ENCODE results near the gene HYAL1. TPM values are rescaled to one million over a fixed set of nuclear protein-coding genes. Genes with fewer than 3 reads are reported as not detected.

The HYAL1 gene
- total RNA-seq, 1 donor from 2014 or later: 3.0 TPM

- Histone ChIP-seq H3F3A (ENCODE audit: low read depth) (peaks cover 14% of the 10 kb centered on the region), H3K4me3 (no peak overlapping the region), H3K36me3 (no peaks in the 10 kb centered on the region), H3K9ac (no peak overlapping the region), H3K79me2 (ENCODE audit: low read depth) (no peaks in the 10 kb centered on the region), H3K27ac (no peak overlapping the region), H2AFZ (replicated peaks) (no peak overlapping the region), H3K4me2 (no peak overlapping the region), H3K27me3 (peaks cover 37% of the 10 kb centered on the region), H3K4me1 (peaks cover 38% of the 10 kb centered on the region), H3K9me3 (ENCODE audit: low read depth) (no peaks in the 10 kb centered on the region), H4K20me1 (ENCODE audit: low read depth) (no peaks in the 10 kb centered on the region)
- Mint-ChIP-seq H3K4me3 (peak overlapping the region; percentile 6), H3K27me3 (ENCODE audit: insufficient read depth, low read depth) (peaks cover 21% of the 10 kb centered on the region), H3K27ac (peak overlapping the region; percentile 9), H3K36me3 (no peaks in the 10 kb centered on the region), H3K4me1 (peaks cover 63% of the 10 kb centered on the region), H3K9me3 (no peaks in the 10 kb centered on the region)
- no peak for DNase-seq (ENCODE audit: low spot score)
- TF ChIP-seq EZH2phosphoT487 (IDR thresholded peaks at IDR 0.05) (no peak), CTCF (IDR thresholded peaks at IDR 0.05) (no peak), EZH2 (IDR thresholded peaks at IDR 0.05) (no peak)
Measured at GRCh38 chr3:50271314-50271936, 31.9 kb downstream of the HYAL1 start.

- H2AFZ ChIP-seq (replicated peaks): no peak overlapping the region
- H3F3A ChIP-seq (ENCODE audit: low read depth): peaks cover 20% of the 10 kb centered on the region
- H4K20me1 ChIP-seq (ENCODE audit: low read depth): no peaks in the 10 kb centered on the region
- no peak overlapping the region for H3K4me3 ChIP-seq
- Mint-ChIP-seq H3K27me3 (ENCODE audit: insufficient read depth, low read depth) (peaks cover 22% of the 10 kb centered on the region), H3K27ac (no peak overlapping the region), H3K4me1 (peaks cover 65% of the 10 kb centered on the region), H3K36me3 (no peaks in the 10 kb centered on the region), H3K9me3 (no peaks in the 10 kb centered on the region), H3K4me3 (no peak overlapping the region)
- no peaks in the 10 kb centered on the region for H3K9me3 ChIP-seq (ENCODE audit: low read depth)
- no peaks in the 10 kb centered on the region for H3K79me2 ChIP-seq (ENCODE audit: low read depth)
- no peak overlapping the region for H3K27ac ChIP-seq
- H3K9ac ChIP-seq: no peak overlapping the region
- H3K36me3 ChIP-seq: no peaks in the 10 kb centered on the region
- DNase-seq (ENCODE audit: low spot score): no peak
- H3K27me3 ChIP-seq: peaks cover 29% of the 10 kb centered on the region
- H3K4me1 ChIP-seq: peaks cover 39% of the 10 kb centered on the region
- H3K4me2 ChIP-seq: no peak overlapping the region
- TF ChIP-seq CTCF (IDR thresholded peaks at IDR 0.05) (no peak), EZH2phosphoT487 (IDR thresholded peaks at IDR 0.05) (no peak), EZH2 (IDR thresholded peaks at IDR 0.05) (no peak)
Measured at GRCh38 chr3:50270422-50271224, 32.8 kb downstream of the HYAL1 start.

- Histone ChIP-seq H3K79me2 (ENCODE audit: low read depth) (no peaks in the 10 kb centered on the region), H3K9ac (no peak overlapping the region), H3K9me3 (ENCODE audit: low read depth) (no peaks in the 10 kb centered on the region), H3K4me3 (no peak overlapping the region), H3K27me3 (peaks cover 23% of the 10 kb centered on the region), H3K27ac (no peak overlapping the region), H3F3A (ENCODE audit: low read depth) (peaks cover 26% of the 10 kb centered on the region), H4K20me1 (ENCODE audit: low read depth) (no peaks in the 10 kb centered on the region), H3K36me3 (no peaks in the 10 kb centered on the region), H3K4me1 (peaks cover 42% of the 10 kb centered on the region), H3K4me2 (no peak overlapping the region), H2AFZ (replicated peaks) (no peak overlapping the region)
- H3K4me3 Mint-ChIP-seq: no peak overlapping the region
- H3K27me3 Mint-ChIP-seq (ENCODE audit: insufficient read depth, low read depth): peaks cover 17% of the 10 kb centered on the region
- H3K27ac Mint-ChIP-seq: no peak overlapping the region
- H3K9me3 Mint-ChIP-seq: no peaks in the 10 kb centered on the region
- no peak for DNase-seq (ENCODE audit: low spot score)
- TF ChIP-seq EZH2 (IDR thresholded peaks at IDR 0.05) (no peak), CTCF (IDR thresholded peaks at IDR 0.05) (no peak), EZH2phosphoT487 (IDR thresholded peaks at IDR 0.05) (no peak)
- H3K4me1 Mint-ChIP-seq: peaks cover 63% of the 10 kb centered on the region
- H3K36me3 Mint-ChIP-seq: no peaks in the 10 kb centered on the region
Measured at GRCh38 chr3:50269977-50270413, 33.4 kb downstream of the HYAL1 start.
